H9 (cell line): ENCODE data around the gene ZNF609. TPM values are rescaled to one million over a fixed set of nuclear protein-coding genes. Genes with fewer than 3 reads are reported as not detected.

Experiments used
- DNase-seq: peaks from one replicate; pipeline ENCODE4 v3.0.0-alpha.2; 2017
- H2AFZ ChIP-seq: one replicate; pipeline ENCODE4 v1.6.1; 2013; ENCODE audit warnings: mild to moderate bottlenecking, low read length, control low read depth, moderate library complexity
- H2AK5ac ChIP-seq: 2 replicates; pipeline ENCODE4 v1.6.1; 2013; ENCODE audit warnings: low read length, control low read depth, mixed read lengths; ENCODE audit not compliant: insufficient read length
- H2BK120ac ChIP-seq: one replicate; pipeline ENCODE4 v1.6.1; 2013; ENCODE audit warnings: low read depth, mild to moderate bottlenecking, low read length, control low read depth, inconsistent platforms; ENCODE audit not compliant: poor library complexity, severe bottlenecking
- H2BK12ac ChIP-seq: 2 replicates; pipeline ENCODE4 v1.6.1; 2013; ENCODE audit warnings: low read length, control low read depth, mixed read lengths, low read depth; ENCODE audit not compliant: insufficient read length
- H2BK15ac ChIP-seq: 2 replicates; pipeline ENCODE4 v1.6.1; 2013; ENCODE audit warnings: low read depth, low read length, control low read depth
- H2BK20ac ChIP-seq: one replicate; pipeline ENCODE4 v1.6.1; 2013; ENCODE audit warnings: low read depth, mild to moderate bottlenecking, low read length, control low read depth, inconsistent platforms; ENCODE audit not compliant: poor library complexity, severe bottlenecking
- H2BK5ac ChIP-seq: 2 replicates; pipeline ENCODE4 v1.6.1; 2013; ENCODE audit warnings: low read length, control low read depth, mixed read lengths; ENCODE audit not compliant: insufficient read length
- H3K14ac ChIP-seq: 2 replicates; pipeline ENCODE4 v1.6.1; 2013; ENCODE audit warnings: low read length, control low read depth; ENCODE audit not compliant: insufficient read depth
- H3K18ac ChIP-seq: 2 replicates; pipeline ENCODE4 v1.6.1; 2013; ENCODE audit warnings: low read depth, mild to moderate bottlenecking, mixed read lengths, low read length, control low read depth; ENCODE audit not compliant: insufficient read length
- H3K23ac ChIP-seq: 2 replicates; pipeline ENCODE4 v1.6.1; 2013; ENCODE audit warnings: low read length, control low read depth, mixed read lengths, low read depth; ENCODE audit not compliant: insufficient read length
- H3K23me2 ChIP-seq: 2 replicates; pipeline ENCODE4 v1.6.1; 2013; ENCODE audit warnings: low read depth, mild to moderate bottlenecking, mixed read lengths, low read length, control low read depth; ENCODE audit not compliant: insufficient read length, poor library complexity, severe bottlenecking
- H3K27ac ChIP-seq: 2 replicates; pipeline ENCODE4 v1.5.1; 2013; ENCODE audit warnings: low read length, control low read depth, mixed read lengths, low read depth; ENCODE audit not compliant: insufficient read length
- H3K27me3 ChIP-seq: 2 replicates; pipeline ENCODE4 v1.6.1; 2013; ENCODE audit warnings: low read length, control low read depth, inconsistent platforms; ENCODE audit not compliant: insufficient read depth
- H3K4ac ChIP-seq: 2 replicates; pipeline ENCODE4 v1.6.1; 2013; ENCODE audit warnings: low read depth, mild to moderate bottlenecking, control low read depth, inconsistent platforms, low read length, moderate library complexity
- H3K4me1 ChIP-seq: 2 replicates; pipeline ENCODE4 v1.6.1; 2013; ENCODE audit warnings: low read length, control low read depth, inconsistent platforms; ENCODE audit not compliant: insufficient read depth
- H3K4me2 ChIP-seq: 2 replicates; pipeline ENCODE4 v1.6.1; 2013; ENCODE audit warnings: low read length, control low read depth, mixed read lengths; ENCODE audit not compliant: insufficient read length, insufficient read depth
- H3K56ac ChIP-seq: 2 replicates; pipeline ENCODE4 v1.6.1; 2013; ENCODE audit warnings: low read depth, mild to moderate bottlenecking, mixed read lengths, low read length, control low read depth; ENCODE audit not compliant: insufficient read length
- H3K79me1 ChIP-seq: 2 replicates; pipeline ENCODE4 v1.6.1; 2013; ENCODE audit warnings: low read depth, mild to moderate bottlenecking, moderate library complexity, low read length, control low read depth, inconsistent platforms; ENCODE audit not compliant: insufficient read depth, poor library complexity, severe bottlenecking
- H3K79me2 ChIP-seq: 2 replicates; pipeline ENCODE4 v1.6.1; 2013; ENCODE audit warnings: low read length, control low read depth, inconsistent platforms; ENCODE audit not compliant: insufficient read depth
- H3K9ac ChIP-seq: 2 replicates; pipeline ENCODE4 v1.6.1; 2013; ENCODE audit warnings: low read length, control low read depth, mixed read lengths; ENCODE audit not compliant: insufficient read length; ENCODE audit errors: extremely low read depth
- H3K9me3 ChIP-seq: one replicate; pipeline ENCODE4 v1.6.1; 2013; ENCODE audit warnings: low read depth, low read length, inconsistent platforms; ENCODE audit not compliant: control insufficient read depth
- H3T11ph ChIP-seq: one replicate; pipeline ENCODE4 v1.6.1; 2013; ENCODE audit warnings: mild to moderate bottlenecking, low read length, control low read depth, inconsistent platforms
- H4K20me1 ChIP-seq: one replicate; pipeline ENCODE4 v1.6.1; 2013; ENCODE audit not compliant: control insufficient read depth, insufficient read length, insufficient read depth
- H4K5ac ChIP-seq: 2 replicates; pipeline ENCODE4 v1.6.1; 2013; ENCODE audit warnings: low read depth, mild to moderate bottlenecking, mixed read lengths, low read length, control low read depth; ENCODE audit not compliant: insufficient read length
- H4K8ac ChIP-seq: replicated peaks from 2 replicates; pipeline ENCODE4 v1.6.1; 2013; ENCODE audit warnings: low read length, control low read depth, mixed read lengths, low read depth; ENCODE audit not compliant: insufficient read length
- H4K91ac ChIP-seq: 2 replicates; pipeline ENCODE4 v1.6.1; 2013; ENCODE audit warnings: low read depth, mild to moderate bottlenecking, moderate library complexity, mixed read lengths, low read length, control low read depth; ENCODE audit not compliant: insufficient read length
- H3K27ac Mint-ChIP-seq, 3 experiments: 2 replicates in 2 of 3; 3 replicates in 1 of 3; pipeline ENCODE4 v1.8.0; 2020 to 2021; ENCODE audit warnings: mixed read lengths in 3 of 3, mild to moderate bottlenecking in 1 of 3, moderate library complexity in 1 of 3
- H3K27me3 Mint-ChIP-seq: 2 replicates; pipeline ENCODE4 v1.8.0; 2021; ENCODE audit warnings: low read depth, mild to moderate bottlenecking, moderate library complexity, mixed read lengths
- H3K36me3 Mint-ChIP-seq, 3 experiments: 2 replicates in 2 of 3; 3 replicates in 1 of 3; pipeline ENCODE4 v1.8.0; 2020 to 2021; ENCODE audit warnings: low read depth in 3 of 3, mixed read lengths in 3 of 3; ENCODE audit not compliant: insufficient read depth in 1 of 3
- H3K4me1 Mint-ChIP-seq, 2 experiments: 2 replicates each; pipeline ENCODE4 v1.8.0; 2020; ENCODE audit warnings: mixed read lengths in 2 of 2
- H3K4me3 Mint-ChIP-seq, 2 experiments: 2 replicates in 1 of 2; 3 replicates in 1 of 2; pipeline ENCODE4 v1.8.0; 2020 to 2021; ENCODE audit warnings: mild to moderate bottlenecking in 2 of 2, mixed read lengths in 2 of 2, moderate library complexity in 1 of 2
- H3K9me3 Mint-ChIP-seq, 2 experiments: 2 replicates in 1 of 2; 3 replicates in 1 of 2; pipeline ENCODE4 v1.8.0; 2020; ENCODE audit warnings: mild to moderate bottlenecking in 2 of 2, mixed read lengths in 2 of 2, moderate library complexity in 1 of 2
- CTCF ChIP-seq: fragments of 200-600 bp; sonication (generic); conservative IDR thresholded peaks from 3 replicates; pipeline ENCODE4 v1.8.0; 2021; ENCODE audit warnings: antibody characterized with exemption, mild to moderate bottlenecking
- WGBS: extraction: QIAGEN DNeasy Blood & Tissue Kit; methylation state at CpG from one replicate; pipeline ENCODE4 v1.1.7; 2013; ENCODE audit warnings: missing lambda C conversion rate, low lambda C conversion rate, mixed read lengths; ENCODE audit not compliant: insufficient read length; ENCODE audit errors: extremely low coverage; 5-methylcytosine and 5-hydroxymethylcytosine counted together
- total RNA-seq: library from RNA; stranded (reverse); gene quantifications from 2 replicates; pipeline ENCODE4 v1.2.1, GENCODE V29; 2021

ZNF609 gene
- total RNA-seq, 1 experiment from 2014 or later: 45.3 TPM

- Histone ChIP-seq H2BK12ac (peak overlapping the region; percentile 1), H4K91ac (no peak overlapping the region), H3T11ph (no peak overlapping the region), H2BK15ac (no peak overlapping the region), H3K23me2 (peaks cover 25% of the 10 kb centered on the region), H3K79me1 (no peaks in the 10 kb centered on the region), H3K4me2 (peak overlapping the region; percentile 95), H3K27me3 (no peaks in the 10 kb centered on the region), H4K20me1 (no peaks in the 10 kb centered on the region), H3K18ac (no peak overlapping the region), H3K23ac (no peak overlapping the region), H2BK120ac (no peak overlapping the region), H3K14ac (0 out of 2 replicates have a peak overlapping the region, but pooled peaks have one; percentile 19), H2BK20ac (no peak overlapping the region), H3K79me2 (peaks cover 28% of the 10 kb centered on the region; the same call in 1 of the 2 replicates), H2AFZ (no peak overlapping the region), H4K8ac (no peak overlapping the region), H3K9ac (peak overlapping the region; percentile 83), H3K4ac (no peak overlapping the region), H2BK5ac (peak overlapping the region; percentile 42), H3K27ac (peak overlapping the region; percentile 97), H3K9me3 (no peaks in the 10 kb centered on the region), H4K5ac (no peak overlapping the region), H3K4me1 (peaks cover 17% of the 10 kb centered on the region; the same call in 1 of the 2 replicates), H2AK5ac (no peak overlapping the region), H3K56ac (no peak overlapping the region)
- TF ChIP-seq CTCF: no peak
- Mint-ChIP-seq H3K27ac (peak overlapping the region; percentile 55 to 100 (median 98)), H3K36me3 (peaks cover 15 to 61% (median 30%) of the 10 kb centered on the region in 3 experiments), H3K9me3 (peaks cover 0 to 2% of the 10 kb centered on the region in 2 experiments; a peak in 2 of 5 replicates), H3K4me1 (peaks cover 56 to 60% of the 10 kb centered on the region in 2 experiments), H3K27me3 (peaks cover 2% of the 10 kb centered on the region; the same call in 1 of the 2 replicates), H3K4me3 (peak overlapping the region; percentile 78 to 93)
- no peak for DNase-seq
- WGBS: no CpG with 5 or more reads among the region's 5 CpGs
Observed at GRCh38 chr15:64701482-64702184, 241.3 kb downstream of the ZNF609 start.
